Kasumi-1 (cell line): ENCODE measurements around the gene DPP7.

ENCODE experiments used
- DNase-seq, 2 experiments: peaks; one replicate each; lab custom pipeline; 2025; lab: John Stamatoyannopoulos, UW

Gene DPP7

DNA sequence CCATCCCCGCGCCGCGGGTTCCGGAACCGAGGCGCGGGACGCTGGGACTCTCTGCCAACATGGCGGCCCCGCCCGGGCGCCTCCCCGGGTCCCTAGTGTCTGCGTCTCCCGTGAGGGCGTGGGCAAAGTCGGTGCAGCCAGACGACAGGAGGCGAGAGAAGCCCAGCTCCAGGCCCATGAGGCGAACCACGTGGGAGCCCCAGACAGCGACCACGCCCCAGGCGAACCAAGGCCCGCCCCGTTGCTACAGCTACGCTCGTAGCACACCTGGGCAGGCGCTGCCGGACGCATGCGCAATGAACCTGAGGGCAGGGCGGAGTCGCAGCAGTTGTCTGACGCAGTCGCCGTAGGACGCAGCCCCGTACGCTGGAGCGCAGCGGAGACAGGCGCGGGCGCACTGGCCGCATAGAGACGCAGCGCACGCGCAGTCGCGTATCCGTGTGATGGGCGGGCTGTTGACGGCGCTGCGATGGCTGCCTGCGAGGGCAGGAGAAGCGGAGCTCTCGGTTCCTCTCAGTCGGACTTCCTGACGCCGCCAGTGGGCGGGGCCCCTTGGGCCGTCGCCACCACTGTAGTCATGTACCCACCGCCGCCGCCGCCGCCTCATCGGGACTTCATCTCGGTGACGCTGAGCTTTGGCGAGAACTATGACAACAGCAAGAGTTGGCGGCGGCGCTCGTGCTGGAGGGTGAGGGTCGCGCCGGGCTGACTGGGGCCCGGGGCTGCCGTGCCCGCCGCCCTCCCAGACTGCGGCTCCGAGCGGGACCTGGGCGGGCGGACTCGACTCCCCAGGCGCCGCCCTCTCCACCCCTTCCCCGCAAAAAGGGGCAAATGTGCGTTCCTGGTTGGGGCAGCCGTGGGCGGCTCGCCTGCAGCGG, 27.8 kb downstream of the DPP7 start, which contains the start of gene MAN1B1:
TSS of gene MAN1B1 (plus strand) at position 455 of the 878 bp plus-strand sequence. CDS start at position 470, 15 bp downstream.
- peak; percentile 96 for DNase-seq

GRCh38 chr9:137085920-137086530, 28.5 kb downstream of the DPP7 start:
- DNase-seq = no peak

- no peak for DNase-seq
Observed at GRCh38 chr9:137084526-137084925, 30.0 kb downstream of the DPP7 start.

DNA sequence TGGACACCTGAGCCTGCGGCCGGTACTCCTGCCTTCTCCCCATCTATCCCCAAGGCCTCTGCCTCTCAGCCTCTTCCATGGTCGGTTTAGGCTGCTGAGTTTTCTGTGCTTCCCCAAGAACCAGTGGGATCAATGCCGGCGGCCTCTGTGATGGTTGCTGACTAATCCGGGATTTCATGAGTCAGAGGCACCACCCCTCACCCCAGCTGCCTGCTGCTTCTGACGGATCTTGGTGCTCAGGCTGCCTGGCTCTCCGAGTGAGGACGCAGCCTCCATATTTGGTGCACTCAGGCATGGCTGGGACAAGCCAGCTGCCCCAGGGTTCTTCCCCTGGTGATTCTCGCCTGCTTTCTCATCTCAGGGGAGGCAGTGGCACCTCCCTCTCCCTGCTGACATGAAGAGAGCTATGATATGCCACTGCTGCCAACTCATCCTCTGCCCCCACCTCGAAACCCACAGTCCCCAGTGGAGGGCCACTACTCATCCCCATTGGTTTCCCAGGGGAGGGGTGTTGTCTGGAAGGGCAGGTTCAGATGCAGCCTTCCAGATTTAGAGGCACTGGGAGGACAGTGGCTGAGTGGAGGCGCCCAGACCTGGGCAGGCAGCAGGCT, 31.0 kb downstream of the DPP7 start:
- no peak for DNase-seq

DNA sequence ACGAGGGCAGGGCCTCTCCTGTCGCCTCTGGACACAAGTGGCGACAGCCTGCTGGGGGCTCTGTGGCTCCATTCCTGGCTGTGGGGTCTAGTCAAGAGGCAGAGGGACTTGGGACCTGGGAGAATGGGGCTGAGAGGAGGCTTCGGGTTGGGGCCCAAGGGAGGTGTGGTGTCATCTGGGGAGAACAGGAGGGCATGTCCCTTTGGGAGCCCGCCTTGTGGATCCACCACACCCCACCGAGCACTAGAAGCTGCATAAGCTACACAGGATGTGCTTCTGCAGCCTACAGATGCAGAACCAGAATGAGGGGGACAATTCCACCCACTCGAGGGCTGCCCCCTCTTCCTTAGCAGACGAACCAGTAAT, 31.6 kb downstream of the DPP7 start:
- no peak for DNase-seq

- no peak for DNase-seq
Observed at GRCh38 chr9:137082222-137082924, 32.2 kb downstream of the DPP7 start.

GRCh38 chr9:137080260-137081122, 34.0 kb downstream of the DPP7 start:
- DNase-seq = no peak

DNA sequence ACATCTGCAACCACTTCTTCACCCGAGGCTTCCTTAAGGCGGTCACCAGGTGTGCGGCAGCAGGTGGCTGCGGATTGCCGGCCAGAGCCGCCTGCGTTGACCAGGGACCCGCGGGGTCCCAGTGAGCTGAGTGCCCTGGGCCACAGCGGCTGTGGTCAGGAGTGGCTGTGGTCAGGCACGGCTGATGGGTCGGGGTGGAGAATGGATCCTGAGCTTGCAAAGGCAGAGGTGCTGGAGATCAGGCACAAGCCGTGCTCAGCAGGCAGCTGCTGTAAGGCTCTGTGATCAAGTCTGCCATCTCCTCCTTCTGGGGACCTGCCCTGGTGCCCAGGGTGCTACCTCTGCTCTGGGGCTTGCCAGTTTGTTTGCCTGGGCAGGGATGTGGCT, 35.1 kb downstream of the DPP7 start:
- no peak for DNase-seq

- DNase-seq = no peak
Observed at GRCh38 chr9:137078701-137079400, 35.7 kb downstream of the DPP7 start.

DNA sequence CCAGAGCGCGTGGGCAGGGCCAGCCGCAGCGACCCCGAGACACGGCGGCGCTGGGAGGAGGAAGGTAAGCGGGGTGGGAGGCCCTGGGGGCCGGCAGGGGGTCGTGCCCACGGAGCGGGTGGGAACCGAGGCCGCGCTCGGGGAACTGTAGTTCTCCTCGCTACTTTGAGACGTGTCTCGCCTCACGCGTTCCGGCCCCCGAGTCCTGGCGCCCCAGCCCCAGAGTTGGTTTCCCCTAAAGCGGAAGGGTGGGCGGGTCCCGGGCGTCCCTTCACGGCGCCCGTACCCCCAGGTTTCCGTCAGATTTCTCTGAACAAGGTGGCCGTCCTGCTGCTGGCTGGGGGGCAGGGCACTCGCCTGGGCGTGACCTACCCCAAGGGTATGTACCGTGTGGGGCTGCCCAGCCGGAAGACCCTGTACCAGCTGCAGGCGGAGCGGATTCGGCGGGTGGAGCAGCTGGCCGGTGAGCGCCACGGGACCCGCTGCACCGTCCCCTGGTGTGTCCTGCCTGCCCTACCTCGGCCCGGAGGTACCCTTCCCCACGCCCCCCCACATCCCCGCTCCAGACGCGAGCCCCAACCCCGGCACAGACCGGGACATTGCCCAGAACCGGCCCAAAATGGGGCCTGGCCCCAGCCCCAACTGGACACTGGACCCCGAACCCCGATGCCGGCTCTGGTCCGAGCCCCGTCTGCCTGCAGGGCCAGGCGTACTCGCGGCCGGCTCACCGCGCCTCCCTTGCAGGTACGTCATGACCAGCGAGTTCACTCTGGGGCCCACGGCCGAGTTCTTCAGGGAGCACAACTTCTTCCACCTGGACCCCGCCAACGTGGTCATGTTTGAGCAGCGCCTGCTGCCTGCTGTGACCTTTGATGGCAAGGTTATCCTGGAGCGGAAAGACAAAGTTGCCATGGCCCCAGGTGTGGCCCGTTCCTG, 36.5 kb downstream of the DPP7 start:
- no peak for DNase-seq

DNA sequence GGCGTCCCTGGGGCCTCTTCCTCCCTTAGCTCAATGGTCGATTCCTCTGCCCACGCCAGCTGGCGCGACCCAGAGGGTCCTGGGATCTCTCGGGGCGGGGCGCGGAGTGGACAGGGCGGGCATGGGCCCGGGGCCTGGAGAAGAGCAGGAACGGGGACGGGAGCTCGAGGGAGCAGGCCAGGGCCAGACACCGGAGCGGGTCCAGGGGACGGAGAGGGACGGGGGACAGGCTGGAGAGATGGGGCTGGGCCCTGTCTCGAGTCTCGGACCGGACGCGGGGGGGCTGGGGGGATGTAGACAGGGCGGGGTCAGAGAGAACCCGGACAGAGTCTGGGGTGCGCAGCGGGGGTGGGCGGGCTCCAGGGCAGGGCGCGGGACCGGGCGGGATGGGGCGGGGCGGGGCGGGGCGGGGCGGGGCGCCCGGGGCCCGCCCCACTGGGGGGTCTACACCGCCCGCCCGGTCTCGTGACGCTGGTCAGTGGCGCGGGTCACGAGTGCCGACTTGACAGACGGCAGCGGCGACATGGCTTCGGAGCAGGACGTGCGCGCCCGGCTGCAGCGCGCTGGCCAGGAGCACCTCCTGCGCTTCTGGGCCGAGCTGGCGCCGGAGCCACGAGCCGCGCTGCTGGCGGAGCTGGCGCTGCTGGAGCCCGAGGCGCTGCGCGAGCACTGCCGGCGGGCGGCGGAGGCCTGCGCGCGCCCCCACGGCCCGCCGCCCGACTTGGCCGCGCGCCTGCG, 37.4 kb downstream of the DPP7 start, which contains the start of gene UAP1L1:
TSS of gene UAP1L1 (plus strand) at position 508 of the 738 bp plus-strand sequence. CDS start at position 524, 16 bp downstream.
- peak; percentile 8 to 9 for DNase-seq

DNA sequence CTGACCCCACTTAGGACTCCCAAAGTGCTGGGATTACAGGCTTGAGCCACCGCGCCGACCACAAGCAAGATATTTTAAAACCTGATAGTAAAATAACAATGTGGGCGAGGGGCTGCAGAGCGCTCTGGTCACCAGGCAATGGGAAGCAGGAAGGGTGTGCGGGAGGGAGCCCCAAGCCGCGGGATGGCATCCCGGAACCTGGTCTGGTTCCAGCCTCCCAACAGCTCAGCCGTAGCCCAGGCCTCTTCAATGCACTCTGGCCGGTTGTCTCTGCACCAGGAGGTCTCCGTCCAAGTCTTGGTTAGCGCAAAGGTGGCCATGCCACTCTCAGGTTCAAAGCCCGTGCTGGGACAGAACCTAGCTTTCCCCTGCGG, 37.9 kb downstream of the DPP7 start:
- no peak for DNase-seq

GRCh38 chr9:137075275-137075775, 39.2 kb downstream of the DPP7 start:
- DNase-seq = no peak

- no peak for DNase-seq
Observed at GRCh38 chr9:137074657-137075274, 39.8 kb downstream of the DPP7 start.

- no peak for DNase-seq
Observed at GRCh38 chr9:137073992-137074399, 40.5 kb downstream of the DPP7 start.

DNA sequence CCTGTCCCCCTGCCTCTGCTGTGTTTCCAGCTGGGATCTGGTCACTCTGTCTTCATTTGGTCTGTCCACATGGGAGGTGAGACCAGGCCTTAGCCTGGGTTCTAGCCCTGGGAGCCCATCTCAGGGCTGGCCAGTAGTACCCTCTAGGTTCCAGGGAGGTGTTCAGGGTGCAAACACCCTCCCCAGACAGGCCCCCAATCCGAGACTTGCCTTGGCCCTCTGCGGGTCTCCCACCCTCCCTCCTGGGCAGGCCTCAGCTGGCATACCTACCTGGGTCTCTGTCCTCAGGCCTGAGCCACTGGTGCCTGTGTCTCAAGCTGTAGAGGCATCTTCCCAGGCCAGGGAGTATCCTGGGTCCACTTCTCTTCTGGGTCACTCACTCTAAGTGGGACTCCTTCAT, 43.3 kb downstream of the DPP7 start:
- DNase-seq = no peak

GRCh38 chr9:137070906-137071275, 43.6 kb downstream of the DPP7 start:
- DNase-seq = no peak

- peak; percentile 84 to 86 for DNase-seq
Observed at GRCh38 chr9:137070201-137070905, 44.2 kb downstream of the DPP7 start, which contains the start of gene SAPCD2. TSS of gene SAPCD2 (minus strand) at chr9:137070557. CDS start at chr9:137070460, 97 bp downstream.
